GM19043 (cell line): ENCODE results near the gene SLC39A11.
A peak's percentile ranks its signal among the peaks of the same experiment; 100 is the strongest.
"Not testable (repeated sequence)": the region's sequence is repeated elsewhere in the genome, so short reads cannot be mapped to it uniquely, and the experiment has no call there.

Experiments used
- ATAC-seq: cut with Tn5 transposase; IDR thresholded peaks from one replicate; pipeline ENCODE4 v1.9.1; 2021; ENCODE audit warnings: low read depth; ENCODE audit not compliant: unreplicated experiment

SLC39A11 gene

DNA sequence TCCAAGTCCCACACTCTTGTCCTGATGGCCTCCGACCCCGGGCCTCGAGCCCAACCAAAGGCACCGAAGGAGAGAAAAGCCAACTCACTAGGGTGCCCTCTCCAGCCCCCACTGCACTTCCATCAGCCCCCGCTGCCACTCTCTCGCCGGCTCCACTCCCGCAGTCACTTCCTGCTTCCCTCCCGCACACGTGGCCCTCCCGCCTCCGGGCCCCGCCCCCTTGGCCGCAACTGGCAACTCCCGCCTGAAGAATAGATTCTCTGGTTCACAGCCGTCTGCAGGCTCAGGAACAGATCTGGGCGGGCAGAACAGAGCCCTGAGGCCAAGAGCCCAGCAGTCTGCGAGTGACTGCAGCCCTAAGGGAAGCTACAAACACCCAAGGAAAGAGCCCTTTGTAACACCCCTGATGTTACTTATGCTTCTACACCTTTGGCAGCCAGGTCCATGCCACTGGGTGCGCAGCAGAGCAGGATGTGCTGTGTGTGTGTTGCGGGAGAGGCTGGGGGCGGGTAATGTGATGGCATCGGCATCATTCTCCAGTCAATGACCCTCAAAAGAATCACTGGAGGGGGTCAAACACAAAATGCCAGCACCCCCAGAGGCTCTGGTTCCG is at the start of gene SLC39A11:
SLC39A11 (minus strand) TSS at position 166 of the 613 bp plus-strand sequence. CDS start 3,924 bp downstream, outside the sequence.
- peak; percentile 99 for ATAC-seq

DNA sequence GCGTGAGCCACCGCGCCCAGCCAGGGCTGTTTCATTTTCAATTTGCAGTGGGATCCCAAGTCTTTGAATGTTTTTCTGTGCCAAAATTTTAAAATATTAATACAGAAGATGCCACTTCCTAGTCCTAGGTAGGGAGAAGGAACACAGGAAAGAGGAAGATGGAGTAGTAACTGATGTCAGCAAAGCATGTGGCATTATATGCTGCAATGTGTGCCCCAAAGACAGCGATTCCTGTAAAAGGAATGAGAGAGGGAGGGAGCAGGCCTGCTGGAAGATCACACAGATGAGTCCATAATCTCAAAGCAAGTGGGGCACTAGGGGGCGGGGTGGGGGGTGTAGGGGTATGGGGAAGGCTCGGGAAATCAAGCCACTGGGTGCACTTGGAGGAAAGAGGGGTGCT is 48.9 kb upstream of the SLC39A11 start:
- ATAC-seq, result no peak

GRCh38 chr17:73140566-73140965 is 48.1 kb upstream of the SLC39A11 start:
- no peak for ATAC-seq

GRCh38 chr17:73139296-73139695 is 46.8 kb upstream of the SLC39A11 start:
- ATAC-seq, result no peak

DNA sequence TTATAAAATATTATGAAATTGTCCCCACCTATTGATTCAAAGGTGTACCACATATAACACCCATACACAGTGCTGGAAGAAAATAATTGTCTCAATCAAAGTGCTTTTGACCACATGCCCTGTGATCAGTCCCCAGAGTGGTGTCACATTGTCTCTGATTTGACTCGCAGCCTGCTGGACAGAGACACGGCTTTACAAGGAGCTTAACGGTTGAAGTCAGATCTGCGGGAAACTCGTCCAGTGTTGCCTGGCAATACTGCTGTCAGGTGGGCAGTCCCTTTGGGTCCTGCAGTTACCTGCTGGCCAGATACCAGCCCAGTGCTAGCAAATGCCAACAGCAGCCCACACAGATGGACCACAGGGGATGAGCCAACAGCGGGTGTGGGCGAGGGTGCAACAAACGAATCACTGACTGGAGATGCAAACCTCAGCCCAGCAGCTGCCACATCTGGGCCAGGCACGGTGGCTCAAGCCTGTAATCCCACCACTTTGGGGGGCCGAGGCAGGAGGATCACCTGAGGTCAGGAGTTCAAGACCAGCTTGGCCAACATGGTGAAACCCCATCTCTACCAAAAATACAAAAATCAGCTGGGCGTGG is 46.2 kb upstream of the SLC39A11 start:
- ATAC-seq, result no peak

DNA sequence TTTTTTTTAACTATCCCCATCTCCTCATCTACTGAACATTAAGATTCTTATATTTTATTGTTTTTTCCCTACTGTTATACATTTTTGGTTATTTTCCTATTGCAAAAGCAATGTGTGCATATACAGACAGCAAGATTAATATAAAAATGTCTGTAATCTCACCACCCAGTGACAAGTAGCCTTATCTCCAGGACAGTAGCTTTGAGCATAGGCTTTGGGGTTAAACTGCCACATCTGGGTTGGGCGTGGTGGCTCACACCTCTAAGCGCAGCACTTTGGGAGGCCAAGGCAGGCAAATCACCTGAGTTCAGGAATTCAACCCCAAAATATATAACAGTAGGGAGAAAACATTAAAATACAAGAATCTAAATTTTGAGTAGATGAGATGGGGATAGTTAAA is 44.9 kb upstream of the SLC39A11 start:
- ATAC-seq, result no peak

DNA sequence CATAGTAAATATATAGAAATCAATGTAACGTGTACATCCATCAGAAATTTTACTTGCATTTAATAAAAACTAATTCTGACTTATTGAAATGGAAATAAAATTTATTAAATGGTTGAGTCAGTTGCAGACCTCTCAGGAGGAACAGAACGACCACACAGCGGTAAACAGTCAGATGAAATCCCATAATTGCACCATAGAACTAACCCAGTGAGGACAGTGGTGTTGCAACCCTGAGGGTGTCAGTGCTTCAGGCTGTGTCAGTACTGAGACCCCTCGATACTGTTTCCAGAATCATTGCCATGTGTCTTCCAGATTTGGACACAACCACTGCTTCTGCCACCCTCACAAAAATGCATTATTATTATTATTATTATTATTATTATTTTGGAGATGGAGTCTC is 43.3 kb upstream of the SLC39A11 start:
- ATAC-seq, result no peak

GRCh38 chr17:73133911-73134649 is 41.6 kb upstream of the SLC39A11 start:
- no peak for ATAC-seq

- no peak for ATAC-seq
Measured at GRCh38 chr17:73132085-73132492, 39.6 kb upstream of the SLC39A11 start.

GRCh38 chr17:73131439-73131838 is 39.0 kb upstream of the SLC39A11 start:
- ATAC-seq, result not testable (repeated sequence)

DNA sequence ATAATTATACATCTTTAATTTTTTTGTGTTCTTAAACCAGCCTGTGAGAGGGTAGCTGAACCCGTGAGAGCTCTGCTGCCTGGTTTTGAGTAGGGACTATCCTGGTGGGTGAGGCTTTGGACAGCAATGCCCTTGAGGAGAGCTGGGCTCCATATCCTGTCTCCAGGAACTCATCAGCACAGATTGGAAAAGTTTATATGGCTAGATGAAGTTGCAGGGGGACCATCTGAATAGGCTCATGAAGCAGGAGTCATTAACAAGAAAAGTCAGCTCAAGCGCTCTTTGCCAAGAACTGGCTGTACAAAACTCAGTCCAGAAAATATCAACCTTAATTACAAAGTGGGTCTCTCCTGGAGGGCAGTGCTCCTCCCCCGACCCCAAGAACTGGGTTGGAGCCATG is 38.5 kb upstream of the SLC39A11 start:
- no peak for ATAC-seq

DNA sequence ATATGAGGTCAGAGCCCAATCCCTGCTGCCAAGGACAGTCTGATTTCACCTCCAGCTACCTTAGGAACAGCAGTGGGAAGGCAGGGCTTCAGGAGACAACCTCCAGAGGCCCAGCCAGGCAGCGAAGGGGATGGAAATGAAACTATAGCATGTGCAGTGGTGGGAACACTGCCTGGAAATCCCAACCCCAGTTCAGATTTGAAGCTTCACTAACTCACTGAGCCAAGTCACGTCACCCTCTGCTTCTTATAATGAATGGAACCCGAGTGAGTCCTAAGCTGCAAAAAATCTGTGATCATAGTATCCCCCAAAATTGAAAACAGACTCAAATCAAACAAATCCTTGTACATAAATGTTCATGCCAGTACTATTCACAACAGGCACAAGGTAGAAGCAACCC is 36.0 kb upstream of the SLC39A11 start:
- ATAC-seq, result no peak

DNA sequence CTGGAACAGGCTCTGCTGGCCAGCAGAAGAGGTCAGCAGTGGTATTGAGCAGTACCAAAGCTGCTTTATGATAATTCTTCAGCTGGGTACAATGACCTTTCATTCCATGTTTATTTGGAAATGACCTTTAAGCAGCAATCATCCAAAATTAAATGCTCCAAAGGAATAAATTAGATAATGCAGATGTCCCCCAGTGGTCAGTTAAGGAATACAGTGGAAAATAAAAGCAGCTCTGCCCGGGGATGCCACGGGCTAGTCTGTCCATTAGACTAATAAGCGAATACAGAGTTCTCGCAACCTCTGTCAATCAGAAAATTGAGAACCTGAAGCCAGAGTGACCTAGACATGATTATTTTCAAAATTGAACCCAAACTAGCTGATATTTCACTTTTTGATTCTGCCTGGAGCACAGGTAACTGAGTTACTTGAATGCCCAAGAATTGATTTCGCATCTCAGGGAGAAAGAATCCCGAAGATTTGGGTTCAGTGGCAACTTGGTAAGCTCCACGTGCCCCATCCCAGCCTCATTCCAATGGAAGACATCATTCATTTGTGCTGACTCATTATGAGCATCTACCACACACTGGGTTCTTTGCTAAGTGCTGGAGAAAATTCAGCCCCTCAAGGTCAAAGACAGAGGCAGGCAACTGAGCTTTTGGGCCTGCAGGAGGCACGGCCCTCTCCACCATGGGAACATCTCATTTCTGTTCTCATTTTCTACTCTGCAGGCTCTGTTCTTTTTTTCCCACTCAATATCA is 34.4 kb upstream of the SLC39A11 start:
- ATAC-seq, result no peak

DNA sequence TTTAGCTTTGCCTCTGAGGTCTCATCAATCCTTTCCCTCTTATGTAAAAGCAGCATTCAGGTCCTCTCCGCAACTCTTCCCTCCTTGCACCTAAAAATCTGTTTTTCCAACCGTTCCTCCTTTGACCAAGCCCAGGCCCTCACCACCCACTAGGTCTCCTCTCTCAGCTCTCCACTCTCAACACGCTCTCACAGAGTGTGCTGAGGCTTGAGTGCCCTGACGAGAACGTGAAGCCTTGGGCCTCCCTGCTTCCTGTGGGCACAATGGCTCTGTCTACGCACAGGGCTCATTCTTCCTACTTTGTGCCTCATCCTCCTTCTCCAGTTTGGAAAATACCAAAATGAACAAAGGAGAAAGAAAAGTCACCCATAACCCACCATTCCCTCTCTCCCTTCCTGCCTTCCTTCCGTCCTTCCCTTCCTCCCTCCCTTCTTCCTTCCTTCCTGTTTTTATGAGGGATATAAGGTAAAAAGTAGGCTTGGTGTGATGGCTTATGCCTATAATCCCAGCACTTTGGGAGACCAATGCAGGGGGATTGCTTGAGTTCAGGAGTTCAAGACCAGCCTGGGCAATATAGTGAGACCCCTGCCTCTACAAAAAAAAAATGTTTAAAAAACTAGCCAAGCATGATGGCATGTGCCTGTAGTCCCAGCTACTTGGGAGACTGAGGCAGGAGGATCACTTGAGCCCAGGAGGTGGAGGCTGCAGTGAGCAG is 31.3 kb upstream of the SLC39A11 start:
- no peak for ATAC-seq

- no peak for ATAC-seq
Measured at GRCh38 chr17:73122953-73123605, 30.6 kb upstream of the SLC39A11 start.

DNA sequence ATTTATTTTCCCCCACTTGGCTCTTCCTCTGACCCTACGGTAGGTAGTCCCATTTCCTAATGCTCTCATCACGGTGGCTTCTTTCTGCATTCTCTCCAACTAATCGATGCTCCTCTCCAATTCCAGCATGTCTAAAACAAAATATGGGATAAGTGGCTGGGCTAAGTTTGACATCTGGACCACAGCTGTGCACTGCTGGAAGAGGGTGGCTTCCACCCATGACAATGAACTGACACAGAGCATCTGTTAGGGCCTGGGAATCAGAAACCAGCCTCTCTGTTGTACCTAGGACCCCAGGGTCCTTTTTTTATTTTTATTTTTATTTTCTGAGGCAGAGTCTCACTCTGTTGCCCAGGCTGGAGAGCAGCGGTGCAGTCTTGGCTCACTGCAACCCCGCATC is 29.0 kb upstream of the SLC39A11 start:
- no peak for ATAC-seq

DNA sequence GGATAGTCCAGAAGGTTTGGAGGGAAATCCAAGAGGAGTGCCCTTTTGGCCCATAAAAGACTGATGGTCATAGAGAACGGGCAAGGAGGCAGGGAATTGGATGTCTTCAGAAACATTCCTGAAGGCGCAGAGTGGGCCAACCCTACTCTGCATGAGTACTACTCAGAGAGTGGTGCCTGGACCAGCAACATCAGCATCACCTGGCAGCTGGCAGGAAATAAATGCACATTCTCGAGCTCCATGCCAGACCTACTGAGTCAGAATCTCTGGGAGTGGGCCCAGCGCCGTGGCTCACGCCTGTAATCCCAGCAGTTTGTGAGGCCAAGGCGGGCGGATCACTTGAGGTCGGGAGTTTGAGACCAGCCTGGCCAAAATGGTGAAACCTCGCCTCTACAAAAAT is 27.1 kb upstream of the SLC39A11 start:
- ATAC-seq, result no peak

GRCh38 chr17:73118951-73119391 is 26.5 kb upstream of the SLC39A11 start:
- no peak for ATAC-seq

- ATAC-seq, result no peak
Measured at GRCh38 chr17:73118139-73118538, 25.7 kb upstream of the SLC39A11 start.

DNA sequence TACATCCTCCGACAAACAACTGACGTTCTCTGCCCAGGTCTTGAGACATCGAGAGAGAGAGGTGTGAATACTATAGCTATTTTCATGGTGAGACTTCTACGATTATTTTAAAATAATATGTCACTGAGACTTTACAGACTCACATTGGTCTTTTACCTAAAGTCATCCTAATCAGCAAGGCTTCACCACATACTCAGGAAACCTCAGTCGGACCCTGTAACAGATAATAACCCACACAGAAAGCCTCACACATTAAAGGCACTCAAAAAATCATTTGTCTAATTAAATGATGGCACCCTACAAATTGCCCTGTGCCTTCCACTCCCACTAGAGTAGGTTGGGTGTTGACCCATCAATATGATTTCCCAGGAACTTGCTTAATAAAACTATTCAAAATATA is 19.8 kb upstream of the SLC39A11 start:
- no peak for ATAC-seq
